HCT116 (cell line): ENCODE data around the gene SNX4.

ENCODE experiments used
- FOSL1 ChIP-seq: IDR thresholded peaks from 2 replicates; pipeline ENCODE4 v1.6.1; 2012; ENCODE audit warnings: low read depth
- POLR2A ChIP-seq: IDR thresholded peaks from 2 replicates; pipeline ENCODE4 v1.7.0; 2011; ENCODE audit warnings: borderline replicate concordance; ENCODE audit not compliant: insufficient read depth, insufficient read length; ENCODE audit errors: extremely low read depth
- TF ChIP-seq, protein P1 (sequence below): IDR thresholded peaks from 2 replicates; pipeline ENCODE4 v1.6.1; 2012; ENCODE audit warnings: low read depth

GRCh38 chr3:125513490-125514115 is 6.4 kb downstream of the SNX4 start:
- TF ChIP-seq, protein P1, sequence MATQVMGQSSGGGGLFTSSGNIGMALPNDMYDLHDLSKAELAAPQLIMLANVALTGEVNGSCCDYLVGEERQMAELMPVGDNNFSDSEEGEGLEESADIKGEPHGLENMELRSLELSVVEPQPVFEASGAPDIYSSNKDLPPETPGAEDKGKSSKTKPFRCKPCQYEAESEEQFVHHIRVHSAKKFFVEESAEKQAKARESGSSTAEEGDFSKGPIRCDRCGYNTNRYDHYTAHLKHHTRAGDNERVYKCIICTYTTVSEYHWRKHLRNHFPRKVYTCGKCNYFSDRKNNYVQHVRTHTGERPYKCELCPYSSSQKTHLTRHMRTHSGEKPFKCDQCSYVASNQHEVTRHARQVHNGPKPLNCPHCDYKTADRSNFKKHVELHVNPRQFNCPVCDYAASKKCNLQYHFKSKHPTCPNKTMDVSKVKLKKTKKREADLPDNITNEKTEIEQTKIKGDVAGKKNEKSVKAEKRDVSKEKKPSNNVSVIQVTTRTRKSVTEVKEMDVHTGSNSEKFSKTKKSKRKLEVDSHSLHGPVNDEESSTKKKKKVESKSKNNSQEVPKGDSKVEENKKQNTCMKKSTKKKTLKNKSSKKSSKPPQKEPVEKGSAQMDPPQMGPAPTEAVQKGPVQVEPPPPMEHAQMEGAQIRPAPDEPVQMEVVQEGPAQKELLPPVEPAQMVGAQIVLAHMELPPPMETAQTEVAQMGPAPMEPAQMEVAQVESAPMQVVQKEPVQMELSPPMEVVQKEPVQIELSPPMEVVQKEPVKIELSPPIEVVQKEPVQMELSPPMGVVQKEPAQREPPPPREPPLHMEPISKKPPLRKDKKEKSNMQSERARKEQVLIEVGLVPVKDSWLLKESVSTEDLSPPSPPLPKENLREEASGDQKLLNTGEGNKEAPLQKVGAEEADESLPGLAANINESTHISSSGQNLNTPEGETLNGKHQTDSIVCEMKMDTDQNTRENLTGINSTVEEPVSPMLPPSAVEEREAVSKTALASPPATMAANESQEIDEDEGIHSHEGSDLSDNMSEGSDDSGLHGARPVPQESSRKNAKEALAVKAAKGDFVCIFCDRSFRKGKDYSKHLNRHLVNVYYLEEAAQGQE, result no peak
- no peak for TF ChIP-seq POLR2A
- TF ChIP-seq FOSL1, result no peak
